ENCODE data around the gene CAV1.

Gene CAV1

GRCh38 chr7:116560021-116560970 lies 35.5 kb downstream of the CAV1 start:
- no peak for DNase-seq

DNA sequence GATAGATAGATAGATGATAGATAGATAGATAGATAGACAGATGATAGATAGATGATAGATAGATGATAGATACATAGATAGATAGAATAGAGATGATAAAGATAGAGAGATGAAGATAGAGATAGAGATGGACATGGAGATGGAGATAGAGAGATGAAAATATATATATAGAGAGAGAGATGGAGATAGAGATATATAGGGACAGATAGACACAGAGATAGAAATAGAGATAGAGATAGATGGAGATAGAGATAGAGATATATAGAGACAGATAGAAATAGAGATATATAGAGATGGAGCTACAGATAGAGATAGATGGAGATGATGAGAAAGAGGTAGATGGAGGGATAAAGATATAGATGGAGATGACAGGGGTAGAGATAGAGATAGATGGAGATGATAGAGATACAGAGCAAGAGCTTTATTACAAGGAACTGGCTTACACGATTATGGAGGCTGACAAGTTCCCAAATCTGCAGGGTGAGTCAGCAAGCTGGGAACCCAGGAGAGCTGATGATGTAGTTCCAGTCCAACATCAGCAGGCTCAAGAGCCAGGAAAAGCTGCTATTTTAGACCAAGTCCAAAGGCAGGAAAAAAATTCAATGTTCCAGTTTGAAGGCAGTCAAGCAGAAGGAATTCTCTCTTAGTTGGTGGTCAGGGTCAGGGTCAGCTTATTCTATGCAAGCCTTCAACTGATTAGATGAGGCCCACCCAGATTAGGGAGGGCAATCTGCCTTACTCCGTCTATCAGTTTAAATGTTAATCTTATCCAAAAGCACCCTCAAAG lies 37.1 kb downstream of the CAV1 start:
- no peak for DNase-seq

DNA sequence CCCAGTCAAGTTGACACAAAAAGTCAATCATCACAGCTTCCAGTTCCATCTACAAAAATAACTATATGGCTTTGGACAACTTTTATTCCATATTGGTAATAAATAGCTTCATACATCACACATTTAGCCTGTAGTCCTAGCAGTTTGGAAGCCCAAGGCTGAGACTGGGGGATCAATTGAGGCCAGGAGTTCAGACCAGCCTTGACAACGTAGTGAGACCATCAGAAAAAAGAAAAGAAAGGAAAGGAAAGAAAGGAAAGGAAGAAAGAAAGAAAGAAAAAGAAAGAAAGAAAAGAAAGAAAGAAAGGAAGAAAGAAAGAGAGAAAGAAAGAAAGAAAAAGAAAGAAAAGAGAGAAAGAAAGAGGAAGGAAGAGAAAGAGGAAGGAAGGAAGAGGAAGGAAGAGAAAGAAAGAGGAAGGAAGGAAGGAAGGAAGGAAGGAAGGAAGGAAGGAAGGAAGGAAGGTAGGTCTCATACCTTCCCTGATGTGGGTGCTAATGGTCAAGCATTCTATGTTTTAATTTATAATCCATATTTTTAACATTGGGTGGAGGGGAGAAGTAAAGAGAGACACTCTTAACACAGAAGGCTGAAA lies 37.8 kb downstream of the CAV1 start:
- no peak for DNase-seq

DNA sequence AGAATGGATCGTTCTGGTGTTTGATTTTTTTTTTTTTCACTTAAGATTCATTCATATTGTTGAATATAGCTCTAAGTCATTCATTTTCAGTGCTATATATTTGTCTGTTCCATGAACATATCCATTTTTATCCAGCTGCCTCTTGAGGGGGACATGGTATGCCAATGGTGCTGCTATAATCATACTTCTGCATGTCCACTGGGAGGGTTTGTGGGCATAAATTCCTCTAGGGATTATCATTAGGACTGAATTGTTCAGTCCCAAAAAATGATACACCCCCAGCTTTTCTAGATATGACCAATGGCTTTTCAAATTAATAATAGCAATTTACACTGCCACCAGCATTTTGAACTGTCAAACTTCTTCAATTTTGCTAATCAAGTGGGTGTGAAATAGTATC lies 41.1 kb downstream of the CAV1 start:
- no peak for DNase-seq

DNA sequence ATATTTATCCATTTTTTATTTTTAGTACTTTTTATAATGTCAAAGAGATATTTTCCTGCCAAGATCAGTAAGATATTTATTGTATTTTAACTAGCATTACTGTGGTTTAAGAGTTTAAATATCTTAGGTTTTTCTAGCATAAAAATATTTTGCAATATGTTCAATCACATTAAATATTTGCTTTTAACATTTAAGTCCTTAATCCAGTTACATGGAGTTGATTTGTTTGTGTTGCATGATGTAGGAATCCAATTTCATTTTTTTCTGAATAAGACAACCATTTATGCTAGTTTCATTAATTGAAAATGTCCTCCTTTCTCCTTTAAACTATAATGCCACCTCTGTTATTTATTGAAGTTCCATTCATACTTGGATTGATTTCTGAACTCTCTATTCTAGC lies 41.8 kb downstream of the CAV1 start:
- no peak for DNase-seq

DNA sequence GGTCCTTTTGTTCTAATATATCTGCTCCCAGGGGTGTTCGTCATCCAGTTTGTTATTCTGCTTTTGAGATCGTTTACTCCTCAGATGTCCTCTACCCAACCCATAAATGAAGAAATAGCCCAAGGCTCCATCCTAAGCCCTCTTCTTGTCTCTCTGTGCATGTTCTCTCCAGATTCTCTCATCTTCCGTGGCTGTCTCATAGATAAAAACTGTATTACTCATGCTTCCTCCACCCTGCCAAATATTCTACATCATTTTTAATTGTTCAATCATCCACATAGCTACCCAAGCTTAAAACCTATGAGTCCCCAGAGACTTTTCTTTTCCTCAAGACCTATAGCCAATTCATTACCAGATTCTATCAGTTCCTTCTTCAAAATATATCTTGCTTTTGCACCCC lies 44.9 kb downstream of the CAV1 start:
- DNase-seq = no peak

DNA sequence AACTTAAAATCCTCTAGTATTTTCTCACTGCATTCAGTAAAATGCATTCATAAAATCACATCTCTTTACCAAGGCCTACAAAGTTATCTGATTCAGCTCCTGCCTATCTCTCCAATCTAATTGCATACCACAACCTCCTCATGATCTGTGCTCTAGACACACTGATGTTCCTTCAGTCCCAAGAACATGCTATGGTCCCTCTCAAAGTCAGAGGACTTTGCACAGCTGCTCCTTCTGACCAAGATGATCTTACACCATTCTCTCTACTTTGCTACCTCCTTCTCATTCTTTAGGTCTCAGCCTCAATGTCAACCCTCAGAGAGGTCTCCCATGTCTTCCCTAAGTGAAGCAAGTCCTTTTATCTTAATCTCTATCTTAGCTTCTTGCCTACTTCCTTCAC lies 45.5 kb downstream of the CAV1 start:
- no peak for DNase-seq

DNA sequence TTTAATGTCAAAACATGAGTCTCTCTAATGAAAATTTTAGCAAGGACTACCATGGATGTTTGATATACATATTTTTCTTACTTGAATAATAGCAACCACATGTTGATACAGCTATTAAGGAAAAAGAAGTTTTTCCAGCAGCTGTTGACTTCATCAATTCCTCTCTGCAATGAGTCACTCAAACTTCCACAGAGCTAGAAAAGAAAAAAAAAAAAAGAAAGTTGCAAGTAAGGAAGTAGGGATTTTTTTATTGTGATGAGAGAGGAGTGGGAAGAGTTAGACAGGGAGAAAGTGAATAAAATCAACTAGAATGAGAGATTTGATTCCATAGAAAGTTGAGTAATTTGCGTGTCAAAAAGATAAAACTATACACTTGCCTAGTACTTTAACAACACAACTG lies 46.2 kb downstream of the CAV1 start:
- no peak for DNase-seq

GRCh38 chr7:116571552-116571951 lies 46.7 kb downstream of the CAV1 start:
- no peak for DNase-seq

DNA sequence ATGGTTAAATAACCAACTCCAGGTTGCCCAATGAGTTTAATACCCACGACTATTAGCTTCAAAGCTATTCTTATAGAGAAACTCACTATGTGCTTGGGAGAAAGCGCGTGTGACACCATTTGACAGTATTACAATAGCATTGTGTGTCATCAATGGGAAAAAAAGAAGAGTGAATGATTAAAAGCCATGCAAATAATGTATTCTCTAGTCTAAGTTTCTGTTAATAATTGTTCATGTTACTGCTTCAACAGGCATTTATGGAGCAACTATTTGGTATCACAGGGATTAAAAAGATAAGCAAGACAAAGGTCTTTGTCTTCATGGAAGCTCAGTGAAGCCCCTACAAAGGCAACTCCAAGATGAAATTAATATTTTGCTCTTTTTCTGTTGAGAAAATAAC lies 47.2 kb downstream of the CAV1 start:
- no peak for DNase-seq

- DNase-seq = no peak
Measured at GRCh38 chr7:116573541-116573940, 48.7 kb downstream of the CAV1 start.

- DNase-seq = no peak
Measured at GRCh38 chr7:116574025-116574822, 49.4 kb downstream of the CAV1 start.

DNA sequence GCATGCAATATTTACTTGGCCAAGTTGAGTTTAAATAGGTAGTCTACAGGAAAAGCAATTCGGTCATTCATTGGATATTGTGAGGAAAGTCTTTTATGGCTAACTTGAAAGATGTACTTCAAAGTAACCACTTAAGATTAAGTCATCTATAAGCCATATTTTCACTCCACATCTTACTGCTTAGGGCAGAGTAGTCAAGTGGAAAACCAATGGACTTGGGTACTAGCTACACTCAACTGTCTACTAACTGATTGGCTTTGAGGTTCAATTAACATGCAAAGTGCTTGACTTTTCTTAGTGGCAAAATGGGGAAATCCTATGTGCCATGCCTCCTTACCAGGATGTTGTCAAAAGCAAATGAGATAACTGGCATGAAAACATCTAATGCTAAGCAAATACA lies 51.0 kb downstream of the CAV1 start:
- no peak for DNase-seq

DNA sequence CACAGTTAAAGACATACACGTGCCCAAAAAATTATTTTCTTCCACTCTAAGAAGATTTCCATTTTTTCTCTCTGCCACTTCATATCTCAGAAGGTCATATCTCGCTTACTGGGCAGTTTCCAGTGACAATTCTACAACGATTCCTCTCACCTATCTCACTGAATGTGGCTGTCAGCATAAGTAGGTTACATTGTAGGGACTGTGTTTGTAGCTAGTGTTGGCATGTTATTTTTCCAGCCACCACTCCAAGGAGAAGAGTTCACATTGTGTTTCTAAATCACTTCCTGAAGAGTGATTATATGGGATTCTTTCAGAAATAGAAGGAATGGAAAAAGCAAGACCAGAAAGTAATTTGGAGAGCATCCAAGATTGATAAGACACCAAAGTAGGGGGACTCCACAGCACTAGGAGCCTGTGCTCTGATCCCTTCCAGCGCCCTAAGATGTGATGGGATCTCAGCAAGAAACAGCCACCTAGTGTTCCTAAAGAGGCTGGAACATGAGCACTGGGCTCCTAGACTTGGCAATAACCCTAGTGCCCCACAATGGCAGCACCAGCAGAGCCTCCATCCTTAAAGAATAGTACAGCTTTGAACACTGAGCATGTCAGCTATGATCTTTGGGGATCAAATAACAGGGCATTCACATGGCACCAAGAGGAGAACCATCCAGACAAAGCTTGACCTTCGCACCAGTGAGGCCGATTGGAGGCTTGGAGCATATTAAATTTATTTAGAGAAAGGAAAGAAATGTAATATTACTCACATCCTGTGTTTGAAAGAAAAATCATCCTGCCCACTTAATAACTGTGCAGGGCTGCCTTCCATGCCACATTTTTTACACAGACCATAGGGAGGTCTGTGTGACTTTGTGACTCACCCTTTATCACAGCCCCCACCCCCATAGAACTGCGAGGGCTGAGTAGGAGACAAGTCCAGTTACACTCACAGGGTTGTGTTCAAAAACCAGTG lies 51.8 kb downstream of the CAV1 start:
- DNase-seq = peak; percentile 7

- no peak for DNase-seq
Measured at GRCh38 chr7:116577320-116577871, 52.6 kb downstream of the CAV1 start.

- no peak for DNase-seq
Measured at GRCh38 chr7:116578526-116578925, 53.7 kb downstream of the CAV1 start.

GRCh38 chr7:116579322-116579721 lies 54.5 kb downstream of the CAV1 start:
- no peak for DNase-seq

- DNase-seq = no peak
Measured at GRCh38 chr7:116579835-116580234, 55.0 kb downstream of the CAV1 start.

DNA sequence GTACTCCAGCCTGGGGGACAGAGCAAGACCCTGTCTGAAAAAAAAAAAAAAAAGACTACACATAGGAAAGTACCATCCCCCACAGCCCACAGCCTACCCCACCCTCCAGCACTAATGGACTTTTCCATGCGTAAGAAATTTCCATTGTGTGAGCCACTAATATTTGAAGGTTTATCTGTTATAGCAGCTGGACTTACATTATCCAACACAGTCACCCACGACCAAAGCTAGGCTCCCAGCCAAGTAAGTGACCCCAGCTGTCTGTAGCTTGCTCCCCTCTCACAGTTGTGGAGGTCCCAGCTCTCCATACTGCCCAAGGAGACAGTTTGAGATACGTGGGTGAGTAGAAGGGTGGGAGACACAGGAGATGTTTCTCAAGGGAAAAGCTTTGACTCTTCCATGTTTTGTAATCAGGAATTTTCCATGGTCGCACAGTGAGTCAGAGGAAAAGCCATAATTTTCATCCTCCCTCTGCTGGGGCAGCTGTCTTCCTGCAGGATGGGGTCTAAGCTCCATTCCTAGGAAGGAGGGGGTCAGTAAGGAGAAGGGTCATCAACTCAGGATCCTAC lies 57.4 kb downstream of the CAV1 start:
- no peak for DNase-seq

GRCh38 chr7:116582806-116583444 lies 58.1 kb downstream of the CAV1 start:
- DNase-seq = no peak
